KOPT-K1 (cell line): ENCODE results near the gene ELOVL3.
"Not testable (repeated sequence)": the region's sequence is repeated elsewhere in the genome, so short reads cannot be mapped to it uniquely, and the experiment has no call there.

Experiments used
- H3K27ac ChIP-seq: fragments of 200-600 bp; sonication (generic); 2 replicates; pipeline ENCODE4 v1.5.1; 2016; ENCODE audit warnings: antibody characterized with exemption, mild to moderate bottlenecking, low read depth, low read length; ENCODE audit not compliant: poor library complexity, severe bottlenecking
- H3K36me3 ChIP-seq: fragments of 200-600 bp; sonication (generic); 2 replicates; pipeline ENCODE4 v1.5.1; 2017; ENCODE audit warnings: antibody characterized with exemption, mild to moderate bottlenecking, low read length, moderate library complexity; ENCODE audit not compliant: insufficient read depth
- H3K9me3 ChIP-seq: fragments of 200-600 bp; sonication (generic); 2 replicates; pipeline ENCODE4 v1.5.1; 2017; ENCODE audit warnings: antibody characterized with exemption, low read length, mild to moderate bottlenecking; ENCODE audit not compliant: insufficient read depth, poor library complexity, severe bottlenecking

Gene ELOVL3

GRCh38 chr10:102211615-102212299, 14.3 kb upstream of the ELOVL3 start:
- no peaks in the 10 kb centered on the region for H3K36me3 ChIP-seq
- H3K9me3 ChIP-seq, result no peaks in the 10 kb centered on the region
- no peak overlapping the region for H3K27ac ChIP-seq

DNA sequence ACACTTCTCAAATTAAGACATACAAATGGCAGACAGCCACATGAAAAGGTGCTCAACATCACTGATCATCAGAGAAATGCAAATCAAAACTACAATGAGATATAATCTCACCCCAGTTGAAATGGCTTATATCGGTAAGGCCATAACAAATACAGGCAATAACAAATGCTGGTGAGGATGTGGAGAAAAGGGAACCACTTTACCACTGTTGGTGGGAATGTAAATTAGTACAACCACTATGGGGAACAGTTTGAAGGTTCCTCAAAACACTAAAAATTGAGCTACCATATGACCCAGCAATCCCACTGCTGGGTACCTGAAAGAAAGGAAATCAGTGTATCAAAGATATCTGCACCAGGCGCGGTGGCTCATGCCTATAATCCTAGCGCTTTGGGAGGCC, 12.5 kb upstream of the ELOVL3 start:
- not testable (repeated sequence) for H3K9me3 ChIP-seq, H3K27ac ChIP-seq, H3K36me3 ChIP-seq

GRCh38 chr10:102219370-102219769, 6.7 kb upstream of the ELOVL3 start:
- Histone ChIP-seq H3K36me3 (no peaks in the 10 kb centered on the region), H3K9me3 (no peaks in the 10 kb centered on the region), H3K27ac (no peak overlapping the region)

GRCh38 chr10:102220612-102221011, 5.5 kb upstream of the ELOVL3 start:
- no peak overlapping the region for H3K27ac ChIP-seq
- no peaks in the 10 kb centered on the region for H3K36me3 ChIP-seq
- H3K9me3 ChIP-seq, result no peaks in the 10 kb centered on the region

DNA sequence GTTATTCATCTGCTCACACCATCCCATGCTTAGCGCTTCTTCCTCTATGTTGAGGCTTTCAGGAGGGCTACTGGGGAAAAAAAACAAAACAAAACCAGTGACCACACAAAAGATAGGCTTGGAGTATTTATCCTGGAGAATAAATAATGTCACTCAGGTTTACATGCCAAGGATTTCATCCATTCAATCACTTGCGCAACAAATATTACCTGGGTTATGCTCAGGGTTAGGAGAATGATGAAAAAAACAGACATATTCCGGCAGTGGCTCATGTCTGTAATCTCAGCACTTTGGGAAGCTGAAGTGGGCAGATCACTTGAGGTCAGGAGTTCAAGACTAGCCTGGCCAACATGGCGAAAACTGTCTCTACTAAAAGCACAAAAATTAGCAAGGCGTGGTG, 3.3 kb upstream of the ELOVL3 start:
- no peak overlapping the region for H3K27ac ChIP-seq
- no peaks in the 10 kb centered on the region for H3K36me3 ChIP-seq

DNA sequence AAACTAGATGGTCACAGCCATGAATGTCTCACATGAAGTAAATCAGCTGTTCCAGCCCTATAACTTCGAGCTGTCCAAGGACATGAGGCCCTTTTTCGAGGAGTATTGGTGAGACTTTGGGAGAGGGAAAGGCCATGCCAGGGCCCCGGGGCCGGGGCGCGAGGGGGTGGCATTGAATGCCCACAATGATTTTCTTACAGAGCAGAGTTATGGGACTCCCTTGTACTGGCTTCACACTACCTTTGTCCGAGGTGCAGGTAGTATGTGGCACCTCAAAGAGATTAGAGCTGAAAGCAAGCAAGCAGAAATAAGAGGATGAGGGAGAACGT, 407 bp downstream of the ELOVL3 start:
- Histone ChIP-seq H3K36me3 (no peaks in the 10 kb centered on the region), H3K9me3 (no peaks in the 10 kb centered on the region), H3K27ac (no peak overlapping the region)

More for the DNA sequence above, 3.3 kb upstream of the ELOVL3 start:
- no peaks in the 10 kb centered on the region for H3K9me3 ChIP-seq

- Histone ChIP-seq H3K9me3 (no peaks in the 10 kb centered on the region), H3K27ac (no peak overlapping the region), H3K36me3 (no peaks in the 10 kb centered on the region)
These were observed 951 bp downstream of the ELOVL3 start for GRCh38 chr10:102227050-102227449.

DNA sequence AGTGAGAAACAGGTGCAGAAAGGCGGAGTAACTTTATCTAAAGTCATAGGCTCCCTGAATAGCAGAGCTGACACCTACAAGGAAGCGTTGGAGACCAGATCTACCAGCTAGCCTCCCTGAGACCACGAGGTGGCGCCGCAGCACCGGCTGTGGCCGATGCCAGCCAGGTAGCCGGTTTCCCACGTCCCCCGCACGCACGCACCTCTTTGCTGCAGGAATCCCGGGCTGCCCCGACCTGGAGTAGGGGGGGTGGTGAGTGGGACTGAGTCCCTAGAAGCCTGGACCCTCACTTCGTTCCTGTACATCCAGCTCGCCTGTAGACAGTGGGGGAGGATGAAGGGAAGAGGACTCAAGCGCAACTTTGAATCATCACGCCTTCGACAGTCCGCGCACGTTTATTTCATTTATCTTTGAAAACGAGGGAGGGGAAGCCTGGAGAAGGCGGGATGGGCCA, 3.7 kb downstream of the ELOVL3 start:
- Histone ChIP-seq H3K27ac (no peak overlapping the region), H3K36me3 (no peaks in the 10 kb centered on the region), H3K9me3 (no peaks in the 10 kb centered on the region)

- no peaks in the 10 kb centered on the region for H3K36me3 ChIP-seq
These were observed 4.3 kb downstream of the ELOVL3 start for GRCh38 chr10:102230264-102230860.

DNA sequence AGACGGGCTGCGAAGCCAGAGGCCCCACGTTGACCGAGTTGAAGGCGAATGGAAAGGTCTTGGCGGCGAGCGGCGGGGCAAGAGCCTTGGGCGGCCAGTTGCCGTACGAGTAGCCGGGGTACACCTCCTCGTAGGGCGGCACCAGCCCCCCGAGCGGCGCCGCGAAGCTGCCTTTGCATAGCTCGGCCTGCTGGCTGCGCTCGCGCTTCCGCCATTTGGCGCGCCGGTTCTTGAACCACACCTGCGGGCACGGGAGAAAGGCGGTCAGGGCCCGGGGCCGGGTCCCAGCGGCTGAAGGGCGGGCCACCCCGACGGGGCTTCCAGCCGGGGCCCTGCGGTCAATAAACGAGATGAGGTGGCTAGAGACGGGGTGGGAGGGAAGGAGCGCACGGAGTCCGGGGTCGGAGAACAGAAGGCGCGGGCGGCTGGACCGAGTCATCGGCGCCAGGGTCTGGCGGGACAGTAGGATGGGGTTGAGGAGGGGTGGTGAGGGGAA, 4.8 kb downstream of the ELOVL3 start:
- H3K36me3 ChIP-seq, result no peaks in the 10 kb centered on the region
- H3K9me3 ChIP-seq, result no peaks in the 10 kb centered on the region
- no peak overlapping the region for H3K27ac ChIP-seq

More at GRCh38 chr10:102230264-102230860, 4.3 kb downstream of the ELOVL3 start:
- Histone ChIP-seq H3K9me3 (no peaks in the 10 kb centered on the region), H3K27ac (no peak overlapping the region)

- no peaks in the 10 kb centered on the region for H3K36me3 ChIP-seq
These were observed 5.5 kb downstream of the ELOVL3 start for GRCh38 chr10:102231357-102232318.

DNA sequence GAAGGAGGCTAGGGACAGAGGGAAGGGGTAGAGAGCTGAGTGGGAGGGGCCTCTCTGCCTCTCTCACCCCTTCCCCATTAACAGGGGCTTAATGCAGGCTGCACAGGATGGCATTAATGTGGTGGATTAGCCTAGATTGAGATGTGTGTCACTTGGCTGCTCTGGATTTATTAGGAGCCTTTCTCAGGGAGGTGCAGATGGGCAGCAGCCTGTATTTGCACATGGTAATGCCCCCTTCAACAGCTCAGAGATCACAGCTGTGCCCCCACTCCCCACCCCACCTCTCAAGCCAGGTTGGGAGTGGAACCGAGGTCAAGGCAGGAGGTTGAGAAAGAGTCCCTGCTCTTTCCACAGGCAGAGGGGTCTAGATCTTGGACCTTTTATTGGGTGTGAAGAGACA, 7.9 kb downstream of the ELOVL3 start:
- H3K27ac ChIP-seq, result no peak overlapping the region
- no peaks in the 10 kb centered on the region for H3K9me3 ChIP-seq
- H3K36me3 ChIP-seq, result no peaks in the 10 kb centered on the region

More at GRCh38 chr10:102231357-102232318, 5.5 kb downstream of the ELOVL3 start:
- no peak overlapping the region for H3K27ac ChIP-seq
- H3K9me3 ChIP-seq, result no peaks in the 10 kb centered on the region

DNA sequence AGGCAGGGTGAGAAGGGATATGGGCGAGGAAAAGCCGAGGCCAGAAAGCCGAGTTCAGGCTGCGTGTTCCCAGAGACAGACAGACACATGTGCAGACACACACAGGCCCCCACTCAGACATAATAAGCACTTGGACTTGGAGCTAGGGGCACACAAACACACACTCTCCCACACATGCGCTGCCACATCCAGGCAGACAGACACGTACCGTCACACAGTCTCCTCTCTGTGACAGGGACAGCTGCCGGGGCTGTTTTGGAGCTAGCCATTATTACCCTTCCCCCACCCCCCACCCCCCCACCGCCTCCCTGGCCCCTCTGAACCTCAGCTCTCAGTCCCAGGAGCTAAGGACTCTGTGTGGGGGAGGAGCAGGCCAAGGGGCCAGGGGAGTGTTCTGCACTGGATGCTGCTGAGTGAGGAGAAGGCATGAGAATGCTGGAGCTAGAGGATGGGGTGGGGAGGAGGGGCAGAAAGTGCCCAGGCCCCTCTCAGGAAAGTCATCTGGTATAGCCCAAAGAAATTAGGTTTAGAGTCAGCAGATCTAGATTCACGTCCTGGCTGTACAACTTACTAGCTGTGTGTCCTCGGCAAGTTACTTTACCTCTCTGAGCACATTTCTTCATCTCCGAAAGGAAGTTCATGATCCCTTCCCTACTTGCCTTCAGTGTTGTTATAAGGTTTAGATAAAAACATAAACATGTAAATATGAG, 8.9 kb downstream of the ELOVL3 start:
- H3K9me3 ChIP-seq, result no peaks in the 10 kb centered on the region
- H3K27ac ChIP-seq, result no peak overlapping the region
- H3K36me3 ChIP-seq, result no peaks in the 10 kb centered on the region

- no peaks in the 10 kb centered on the region for H3K9me3 ChIP-seq
- H3K27ac ChIP-seq, result no peak overlapping the region
- H3K36me3 ChIP-seq, result no peaks in the 10 kb centered on the region
These were observed 9.5 kb downstream of the ELOVL3 start for GRCh38 chr10:102235598-102235920.

DNA sequence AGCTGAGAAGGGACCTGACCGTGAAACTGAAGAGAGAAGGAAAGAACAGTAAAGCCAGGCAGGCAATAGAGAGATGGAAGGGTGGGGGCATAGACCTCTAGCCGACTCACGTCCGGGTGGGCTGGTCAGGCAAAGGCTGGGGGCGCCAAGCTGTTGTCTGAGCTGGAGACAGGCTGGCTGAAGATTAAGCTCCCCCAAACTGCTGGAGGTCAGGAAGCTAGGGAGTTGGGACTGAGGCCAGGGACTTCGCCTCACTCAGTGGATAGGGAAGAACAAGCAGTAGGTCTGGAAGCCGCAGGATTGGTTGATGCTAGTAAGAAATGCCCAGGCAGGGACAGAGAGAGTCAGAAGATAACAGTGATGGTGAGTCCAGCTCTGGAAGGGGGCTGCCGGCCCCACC, 9.9 kb downstream of the ELOVL3 start:
- Histone ChIP-seq H3K27ac (no peak overlapping the region), H3K9me3 (no peaks in the 10 kb centered on the region), H3K36me3 (no peaks in the 10 kb centered on the region)
